HepG2 (cell line): ENCODE measurements around the gene TF. TPM values are rescaled to one million over a fixed set of nuclear protein-coding genes. Genes with fewer than 3 reads are reported as not detected.

Experiments used
- ATAC-seq: fragments of 200-7000 bp; cut with Tn5 transposase; 3 replicates; pipeline ENCODE4 v1.9.1; 2020; ENCODE audit warnings: mild to moderate bottlenecking, moderate library complexity
- BruUV-seq: library from RNA; stranded (reverse); fragments of 400-500 nt; replicated peaks from 2 replicates; lab custom pipeline; 2021; lab: Mats Ljungman, UMichigan
- CTCF ChIA-PET: fragments of 300-600 bp; formaldehyde crosslinking; extraction: SDS; loops from one replicate; lab custom pipeline; 2021; ENCODE audit warnings: low total read pairs, inconsistent platforms, low intra/inter-chr PET ratio; lab: Yijun Ruan, JAX
- POLR2A ChIA-PET: fragments of 350-600 bp; sonication (Branson Sonifier 250); formaldehyde crosslinking; loops from one replicate; lab custom pipeline; 2020; ENCODE audit warnings: antibody characterized with exemption, inconsistent platforms; lab: Yijun Ruan, JAX
- DNase-seq: peaks from one replicate; pipeline ENCODE4 v3.0.0-alpha.2; 2015; ENCODE audit warnings: low spot score
- FAIRE-seq: peaks from 3 replicates; lab custom pipeline; 2011; peaks lifted over from hg19 to GRCh38; lab: Jason Lieb, UNC
- H2AFZ ChIP-seq: one replicate; pipeline ENCODE4 v1.6.1; 2011; ENCODE audit warnings: low read length, inconsistent platforms
- H3K27ac ChIP-seq: fragments of 300-600 bp; 3 replicates; pipeline ENCODE4 v1.8.0; 2011; ENCODE audit warnings: mixed run types, mild to moderate bottlenecking, mixed read lengths, low read length, inconsistent platforms; ENCODE audit not compliant: insufficient read depth; ENCODE audit errors: extremely low read length
- H3K27me3 ChIP-seq, 2 experiments: fragments of 200-600 bp in 1 of 2; 2 replicates in 1 of 2; 3 replicates in 1 of 2; pipeline versions ENCODE4 v1.6.0 to v1.8.0; 2011; ENCODE audit warnings: low read length in 2 of 2, mild to moderate bottlenecking in 2 of 2, moderate library complexity in 2 of 2, inconsistent platforms in 1 of 2; ENCODE audit not compliant: insufficient read depth in 2 of 2, control insufficient read depth in 1 of 2
- H3K36me3 ChIP-seq, 2 experiments: fragments of 200-600 bp in 1 of 2; replicated peaks in 1 of 2; 2 replicates in 1 of 2; 3 replicates in 1 of 2; pipeline versions ENCODE4 v1.5.1 to v1.8.0; 2011; ENCODE audit warnings: low read length in 2 of 2, inconsistent platforms in 1 of 2; ENCODE audit not compliant: insufficient read depth in 2 of 2, control insufficient read depth in 1 of 2
- H3K4me1 ChIP-seq: 2 replicates; pipeline ENCODE4 v1.5.1; 2012; ENCODE audit warnings: low read length, inconsistent platforms; ENCODE audit not compliant: insufficient read depth
- H3K4me2 ChIP-seq: 2 replicates; pipeline ENCODE4 v1.6.0; 2011; ENCODE audit warnings: low read depth, low read length, inconsistent platforms
- H3K4me3 ChIP-seq, 3 experiments: fragments of 200-600 bp in 1 of 3; sonication (generic), shearing (Covaris generic) in 1 of 3; replicated peaks in 1 of 3; 2 replicates each; pipeline ENCODE4 v1.5.1; 2011 to 2016; ENCODE audit warnings: low read length in 3 of 3, inconsistent platforms in 2 of 3, low read depth in 2 of 3, mild to moderate bottlenecking in 2 of 3, control low read depth in 1 of 3, mixed read lengths in 1 of 3; ENCODE audit not compliant: insufficient read depth in 1 of 3
- H3K79me2 ChIP-seq: one replicate; pipeline ENCODE4 v1.6.1; 2011; ENCODE audit warnings: low read length, inconsistent platforms; ENCODE audit not compliant: insufficient read depth
- H3K9ac ChIP-seq: 2 replicates; pipeline ENCODE4 v1.6.0; 2011; ENCODE audit warnings: mild to moderate bottlenecking, low read depth, low read length, inconsistent platforms; ENCODE audit not compliant: insufficient read depth
- H3K9me3 ChIP-seq: 2 replicates; pipeline ENCODE4 v1.5.1; 2012; ENCODE audit warnings: mild to moderate bottlenecking, low read length
- H4K20me1 ChIP-seq: 2 replicates; pipeline ENCODE4 v1.6.0; 2011; ENCODE audit warnings: inconsistent platforms, mild to moderate bottlenecking, low read length, moderate library complexity; ENCODE audit not compliant: insufficient read depth
- ARHGAP35 ChIP-seq: sonication (generic); formaldehyde crosslinking; IDR thresholded peaks from 2 replicates; pipeline ENCODE4 v1.9.0; 2022; ENCODE audit warnings: mild to moderate bottlenecking, inconsistent platforms, moderate library complexity, missing genetic modification reagents, borderline replicate concordance
- CEBPZ ChIP-seq: IDR thresholded peaks from 2 replicates; pipeline ENCODE4 v1.6.1; 2012; ENCODE audit warnings: low read length, improper control_type of control experiment
- NFE2L2 ChIP-seq: fragments of 150-350 bp; IDR thresholded peaks from 2 replicates; pipeline ENCODE4 v1.6.1; 2014; ENCODE audit warnings: low read length
- TOPORS ChIP-seq: sonication (generic); formaldehyde crosslinking; IDR thresholded peaks from 2 replicates; pipeline ENCODE4 v1.8.0; 2023; ENCODE audit warnings: mild to moderate bottlenecking, missing genetic modification reagents
- ZFP36 ChIP-seq: fragments of 150-350 bp; IDR thresholded peaks from 2 replicates; pipeline ENCODE4 v1.6.1; 2018; ENCODE audit warnings: borderline replicate concordance, low read length, low read depth; ENCODE audit not compliant: partially characterized antibody
- ZNF280D ChIP-seq: sonication (generic); formaldehyde crosslinking; IDR thresholded peaks from 2 replicates; pipeline ENCODE4 v1.5.1; 2020; ENCODE audit warnings: mild to moderate bottlenecking, missing genetic modification reagents
- ZNF724P ChIP-seq: sonication (generic); formaldehyde crosslinking; IDR thresholded peaks from 2 replicates; pipeline ENCODE4 v1.8.0; 2022; ENCODE audit warnings: missing genetic modification reagents, borderline replicate concordance
- WGBS: methylation state at CpG from one replicate; pipeline ENCODE4 v1.1.6; 2017; ENCODE audit warnings: low lambda C conversion rate; 5-methylcytosine and 5-hydroxymethylcytosine counted together
- in situ Hi-C: cut with HindIII; loops from 2 replicates; pipeline ENCODE4 v1.10.0; 2017; ENCODE audit warnings: low pct_unique_long_range_greater_than_20kb; ENCODE audit not compliant: extremely low pct_ligation_motif_present
- intact Hi-C: fragments of 100-400 bp; cut with micrococcal nuclease; formaldehyde crosslinking; loops from one replicate; pipeline ENCODE4 v1.10.0; 2022; ENCODE audit not compliant: unreplicated experiment
- polyA plus RNA-seq, 8 experiments: library from polyadenylated mRNA; depleted of rRNA in 3 of 8; stranded (reverse) in 7 of 8; unstranded in 1 of 8; fragments of >200 nt; fragmentation: Illumina TruSeq in 4 of 8; extraction: Trizol in 4 of 8; gene quantifications; 2 replicates each; pipeline versions ENCODE4 v1.2.1 to v1.2.3, GENCODE V29; 2011 to 2016; ENCODE audit warnings: low read depth in 4 of 8, missing spikeins in 1 of 8, mixed read lengths in 1 of 8; ENCODE audit not compliant: insufficient read depth in 1 of 8
- total RNA-seq, 5 experiments: library from RNA; depleted of rRNA; stranded (reverse); fragments of >200 nt; fragmentation: Illumina TruSeq; extraction: Trizol; gene quantifications; 2 replicates each; pipeline ENCODE4 v1.2.3, GENCODE V29; 2016; ENCODE audit warnings: low read depth in 1 of 5

The TF gene
- total and polyA plus RNA-seq, 2 of the 13 experiments (the other 11 are each of a cell fraction or from before 2014, with no cell fraction given) = 10,074 to 11,821 TPM

GRCh38 chr3:133792171-133792763 lies 46.1 kb downstream of the TF start:
- FAIRE-seq = no peak
- Histone ChIP-seq H3K9me3 (peaks cover 45% of the 10 kb centered on the region), H3K4me3 (no peak overlapping the region), H4K20me1 (no peaks in the 10 kb centered on the region), H3K4me2 (no peak overlapping the region), H3K4me1 (no peaks in the 10 kb centered on the region), H3K27ac (no peak overlapping the region), H3K79me2 (no peaks in the 10 kb centered on the region), H3K9ac (no peak overlapping the region), H2AFZ (no peak overlapping the region), H3K36me3 (no peaks in the 10 kb centered on the region), H3K27me3 (no peaks in the 10 kb centered on the region)
- no TSS peak for BruUV-seq
- CTCF ChIA-PET = no interaction called here
- no peak for ATAC-seq
- peak; percentile 100 for TF ChIP-seq ZNF724P (CRISPR knock-in tag)
- peak; percentile 71; the same call in 1 of the 2 replicates for TF ChIP-seq CEBPZ
- peak; percentile 80 for TF ChIP-seq ZNF280D
- TF ChIP-seq ZFP36 = peak; percentile 98
- no peak for TF ChIP-seq ARHGAP35 (CRISPR knock-in tag)
- TF ChIP-seq TOPORS (CRISPR knock-in tag) = peak; percentile 96
- no peak for TF ChIP-seq NFE2L2
- POLR2A ChIA-PET = no interaction called here
- in situ Hi-C loops (no loop called here), intact Hi-C loops (no loop called here)
- DNase-seq = no peak
- 11% methylated on average over 9 of the region's 9 CpGs for WGBS
